GM12872 (cell line): ENCODE measurements around the gene ZNF334.

Source experiments
- CTCF ChIP-seq: IDR thresholded peaks from 3 replicates; pipeline ENCODE4 v1.5.1; 2011; ENCODE audit warnings: low read depth, mild to moderate bottlenecking, low read length, moderate library complexity; ENCODE audit not compliant: insufficient read depth

ZNF334 gene

GRCh38 chr20:46545077-46545826, 31.9 kb upstream of the ZNF334 start:
- TF ChIP-seq CTCF, result no peak

GRCh38 chr20:46544576-46544975, 31.2 kb upstream of the ZNF334 start:
- TF ChIP-seq CTCF, result peak; percentile 9; the same call in 1 of the 3 replicates

- no peak for TF ChIP-seq CTCF
These were observed 30.6 kb upstream of the ZNF334 start for GRCh38 chr20:46543959-46544358.

- TF ChIP-seq CTCF, result no peak
These were observed 29.7 kb upstream of the ZNF334 start for GRCh38 chr20:46543033-46543432.

GRCh38 chr20:46541229-46541935, 28.0 kb upstream of the ZNF334 start:
- TF ChIP-seq CTCF, result no peak

GRCh38 chr20:46539113-46539512, 25.8 kb upstream of the ZNF334 start:
- no peak for TF ChIP-seq CTCF

GRCh38 chr20:46530640-46531039, 17.3 kb upstream of the ZNF334 start:
- TF ChIP-seq CTCF, result no peak
